ENCODE measurements around the gene ST13.

Gene ST13

GRCh38 chr22:40808018-40808841 lies 48.2 kb downstream of the ST13 start:
- Histone ChIP-seq H3K27me3 (ENCODE audit: low read length) (no peaks in the 10 kb centered on the region), H3F3A (ENCODE audit: insufficient read depth) (no peaks in the 10 kb centered on the region), H4K20me1 (ENCODE audit: low read depth, low read length) (peaks cover 6% of the 10 kb centered on the region; the same call in 1 of the 2 replicates), H3K79me2 (ENCODE audit: insufficient read depth, low read length) (peaks cover 99% of the 10 kb centered on the region), H3K9me3 (ENCODE audit: insufficient read depth, low read length) (no peaks in the 10 kb centered on the region), H3K9me2 (replicated peaks; ENCODE audit: insufficient read depth, low read length) (no peaks in the 10 kb centered on the region), H3K27ac (ENCODE audit: low read depth, low read length) (no peak overlapping the region), H3K36me3 (ENCODE audit: low read length) (peaks cover 3% of the 10 kb centered on the region; the same call in 1 of the 2 replicates), H3K4me3 (ENCODE audit: insufficient read depth, low read length, poor library complexity, severe bottlenecking) (no peak overlapping the region), H2AFZ (ENCODE audit: low read depth, low read length, severe bottlenecking) (no peak overlapping the region), H3K4me2 (ENCODE audit: low read depth, low read length, poor library complexity, severe bottlenecking) (no peak overlapping the region), H3K9ac (ENCODE audit: low read length) (no peak overlapping the region)
- TF ChIP-seq, protein P1, sequence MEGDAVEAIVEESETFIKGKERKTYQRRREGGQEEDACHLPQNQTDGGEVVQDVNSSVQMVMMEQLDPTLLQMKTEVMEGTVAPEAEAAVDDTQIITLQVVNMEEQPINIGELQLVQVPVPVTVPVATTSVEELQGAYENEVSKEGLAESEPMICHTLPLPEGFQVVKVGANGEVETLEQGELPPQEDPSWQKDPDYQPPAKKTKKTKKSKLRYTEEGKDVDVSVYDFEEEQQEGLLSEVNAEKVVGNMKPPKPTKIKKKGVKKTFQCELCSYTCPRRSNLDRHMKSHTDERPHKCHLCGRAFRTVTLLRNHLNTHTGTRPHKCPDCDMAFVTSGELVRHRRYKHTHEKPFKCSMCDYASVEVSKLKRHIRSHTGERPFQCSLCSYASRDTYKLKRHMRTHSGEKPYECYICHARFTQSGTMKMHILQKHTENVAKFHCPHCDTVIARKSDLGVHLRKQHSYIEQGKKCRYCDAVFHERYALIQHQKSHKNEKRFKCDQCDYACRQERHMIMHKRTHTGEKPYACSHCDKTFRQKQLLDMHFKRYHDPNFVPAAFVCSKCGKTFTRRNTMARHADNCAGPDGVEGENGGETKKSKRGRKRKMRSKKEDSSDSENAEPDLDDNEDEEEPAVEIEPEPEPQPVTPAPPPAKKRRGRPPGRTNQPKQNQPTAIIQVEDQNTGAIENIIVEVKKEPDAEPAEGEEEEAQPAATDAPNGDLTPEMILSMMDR (IDR thresholded peaks at IDR 0.05; ENCODE audit: insufficient read depth, low read length, poor library complexity, severe bottlenecking): no peak
- no peak for TF ChIP-seq EZH2phosphoT487 (conservative IDR thresholded peaks at IDR 0.05; ENCODE audit: low read length)

DNA sequence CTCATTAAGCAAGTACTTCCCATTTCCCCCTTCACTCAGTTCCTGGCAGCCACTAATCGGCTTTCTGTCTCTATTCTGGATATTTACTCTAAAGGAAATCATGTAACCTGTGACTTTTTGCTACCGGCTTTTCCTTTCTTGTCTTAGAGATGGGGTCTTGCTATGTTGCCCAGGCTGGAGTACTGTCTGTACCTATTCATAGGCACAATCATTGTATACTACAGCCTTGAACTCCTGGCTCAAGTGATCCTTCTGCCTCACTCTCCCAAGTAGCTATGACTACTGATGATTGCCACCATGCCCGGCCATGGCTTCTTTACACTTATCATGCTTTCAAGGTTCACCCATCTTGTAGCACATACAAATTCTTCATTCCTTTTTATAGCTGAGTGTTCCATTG lies 49.7 kb downstream of the ST13 start:
- H3K79me2 ChIP-seq (ENCODE audit: insufficient read depth, low read length): peaks cover 91% of the 10 kb centered on the region
- no peak for TF ChIP-seq EZH2phosphoT487 (conservative IDR thresholded peaks at IDR 0.05; ENCODE audit: low read length)
- TF ChIP-seq, protein P1 (IDR thresholded peaks at IDR 0.05; ENCODE audit: insufficient read depth, low read length, poor library complexity, severe bottlenecking): no peak

DNA sequence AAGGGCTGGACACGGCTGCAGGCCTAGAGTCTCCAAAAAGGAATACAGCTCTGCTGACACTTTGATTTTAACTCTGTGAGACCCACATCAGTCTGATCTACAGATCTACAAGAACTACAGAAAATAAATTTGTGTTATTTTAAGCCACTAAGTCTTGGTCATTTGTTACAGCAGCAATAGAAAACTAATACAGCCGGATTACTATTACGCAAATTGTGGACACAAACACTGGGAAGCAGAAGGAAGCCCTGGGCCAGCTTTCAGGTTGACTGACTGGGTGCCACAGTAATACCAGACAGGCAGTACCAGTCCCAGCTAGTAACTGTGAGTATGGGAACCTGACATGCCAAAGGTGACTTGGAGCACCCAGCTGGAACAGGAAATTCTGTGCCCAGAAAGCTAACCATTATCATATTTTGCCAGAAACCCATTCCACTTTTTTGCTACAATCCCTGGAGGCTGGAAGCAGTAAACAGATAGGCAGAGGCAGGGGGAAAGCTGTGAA lies 50.7 kb downstream of the ST13 start:
- Histone ChIP-seq H3K9me3 (ENCODE audit: insufficient read depth, low read length) (no peaks in the 10 kb centered on the region), H3K9me2 (replicated peaks; ENCODE audit: insufficient read depth, low read length) (no peaks in the 10 kb centered on the region), H3F3A (ENCODE audit: insufficient read depth) (no peaks in the 10 kb centered on the region), H4K20me1 (ENCODE audit: low read depth, low read length) (peaks cover 6% of the 10 kb centered on the region; the same call in 1 of the 2 replicates), H3K27ac (ENCODE audit: low read depth, low read length) (no peak overlapping the region), H3K4me3 (ENCODE audit: insufficient read depth, low read length, poor library complexity, severe bottlenecking) (no peak overlapping the region), H3K27me3 (ENCODE audit: low read length) (no peaks in the 10 kb centered on the region), H3K4me2 (ENCODE audit: low read depth, low read length, poor library complexity, severe bottlenecking) (no peak overlapping the region), H3K79me2 (ENCODE audit: insufficient read depth, low read length) (peaks cover 87% of the 10 kb centered on the region), H3K9ac (ENCODE audit: low read length) (no peak overlapping the region), H3K36me3 (ENCODE audit: low read length) (no peaks in the 10 kb centered on the region; the same call in 1 of the 2 replicates), H2AFZ (ENCODE audit: low read depth, low read length, severe bottlenecking) (no peak overlapping the region)
- TF ChIP-seq, protein P1 (IDR thresholded peaks at IDR 0.05; ENCODE audit: insufficient read depth, low read length, poor library complexity, severe bottlenecking): no peak
- no peak for TF ChIP-seq EZH2phosphoT487 (conservative IDR thresholded peaks at IDR 0.05; ENCODE audit: low read length)

More for the DNA sequence above, 49.7 kb downstream of the ST13 start:
- Histone ChIP-seq H4K20me1 (ENCODE audit: low read depth, low read length) (peaks cover 6% of the 10 kb centered on the region; the same call in 1 of the 2 replicates), H2AFZ (ENCODE audit: low read depth, low read length, severe bottlenecking) (no peak overlapping the region), H3K27ac (ENCODE audit: low read depth, low read length) (no peak overlapping the region), H3K4me2 (ENCODE audit: low read depth, low read length, poor library complexity, severe bottlenecking) (no peak overlapping the region), H3K9me3 (ENCODE audit: insufficient read depth, low read length) (no peaks in the 10 kb centered on the region), H3K4me3 (ENCODE audit: insufficient read depth, low read length, poor library complexity, severe bottlenecking) (no peak overlapping the region), H3K9me2 (replicated peaks; ENCODE audit: insufficient read depth, low read length) (no peaks in the 10 kb centered on the region), H3K36me3 (ENCODE audit: low read length) (no peaks in the 10 kb centered on the region; the same call in 1 of the 2 replicates), H3K9ac (ENCODE audit: low read length) (no peak overlapping the region), H3F3A (ENCODE audit: insufficient read depth) (no peaks in the 10 kb centered on the region), H3K27me3 (ENCODE audit: low read length) (no peaks in the 10 kb centered on the region)

Data from SU-DHL-6 (cell line).